Endothelial cell of umbilical vein (primary cell): ENCODE data around the gene TSHB. TPM values are rescaled to one million over a fixed set of nuclear protein-coding genes. Genes with fewer than 3 reads are reported as not detected.

Experiments
- Bru-seq: library from RNA; stranded (reverse); fragments of 400-500 nt; gene quantifications from one replicate; lab custom pipeline; 2021; lab: Mats Ljungman, UMichigan
- BruChase-seq, 2 experiments: library from RNA; stranded (reverse); fragments of 400-500 nt; gene quantifications; one replicate each; lab custom pipeline; 2021; lab: Mats Ljungman, UMichigan
- BruUV-seq: library from RNA; stranded (reverse); fragments of 400-500 nt; replicated peaks from 2 replicates; lab custom pipeline; 2021; lab: Mats Ljungman, UMichigan
- CTCF ChIA-PET: fragments of 300-600, 350-600 bp; sonication (Branson Sonifier 250); formaldehyde crosslinking; loops from one replicate; lab custom pipeline; 2021; ENCODE audit warnings: antibody characterized with exemption, inconsistent platforms; lab: Charles Lee
- POLR2A ChIA-PET: fragments of 300-600, 350-600 bp; sonication (Branson Sonifier 250); formaldehyde crosslinking; loops from one replicate; lab custom pipeline; 2021; ENCODE audit warnings: antibody characterized with exemption, inconsistent platforms; lab: Charles Lee
- DNase-seq: peaks from one replicate; pipeline ENCODE4 v3.0.0-alpha.2; 2011; ENCODE audit warnings: low read depth, low spot score
- FAIRE-seq: peaks from 2 replicates; lab custom pipeline; 2011; peaks lifted over from hg19 to GRCh38; lab: Jason Lieb, UNC
- H2AFZ ChIP-seq: 2 replicates; pipeline ENCODE4 v1.6.0; 2012; ENCODE audit warnings: low read depth, low read length, control low read depth, inconsistent platforms
- H3K27ac ChIP-seq: 2 replicates; pipeline ENCODE4 v1.5.1; 2011; ENCODE audit warnings: low read depth, mild to moderate bottlenecking, control low read depth, low read length, moderate library complexity; ENCODE audit not compliant: insufficient read depth
- H3K27me3 ChIP-seq, 2 experiments: 2 replicates each; pipeline versions ENCODE4 v1.6.0 to v1.6.1; 2011; ENCODE audit warnings: low read length in 2 of 2, mixed read lengths in 1 of 2; ENCODE audit not compliant: control insufficient read depth in 2 of 2, insufficient read depth in 2 of 2
- H3K36me3 ChIP-seq, 2 experiments: 2 replicates in 1 of 2; 3 replicates in 1 of 2; pipeline ENCODE4 v1.5.1; 2011; ENCODE audit warnings: low read length in 2 of 2, mild to moderate bottlenecking in 1 of 2, moderate library complexity in 1 of 2; ENCODE audit not compliant: control insufficient read depth in 2 of 2, insufficient read depth in 2 of 2; ENCODE audit errors: extremely low read depth in 1 of 2
- H3K4me1 ChIP-seq: 3 replicates; pipeline ENCODE4 v1.5.1; 2011; ENCODE audit warnings: mild to moderate bottlenecking, low read length; ENCODE audit not compliant: control insufficient read depth, insufficient read depth; ENCODE audit errors: extremely low read depth
- H3K4me2 ChIP-seq: 2 replicates; pipeline ENCODE4 v1.6.1; 2011; ENCODE audit warnings: low read length, control low read depth, mixed read lengths; ENCODE audit not compliant: insufficient read depth
- H3K4me3 ChIP-seq, 3 experiments: fragments of 200-600 bp in 1 of 3; sonication (generic), shearing (Covaris generic) in 1 of 3; replicated peaks in 1 of 3; 2 replicates each; pipeline ENCODE4 v1.5.1; 2011 to 2016; ENCODE audit warnings: control low read depth in 3 of 3, low read length in 3 of 3, mild to moderate bottlenecking in 2 of 3, inconsistent platforms in 1 of 3, low read depth in 1 of 3, moderate library complexity in 1 of 3; ENCODE audit not compliant: insufficient read depth in 1 of 3
- H3K79me2 ChIP-seq: 2 replicates; pipeline ENCODE4 v1.6.0; 2012; ENCODE audit warnings: low read length, inconsistent platforms; ENCODE audit not compliant: control insufficient read depth, insufficient read depth
- H3K9ac ChIP-seq: replicated peaks from 2 replicates; pipeline ENCODE3; 2011; ENCODE audit warnings: low read length, control low read depth; ENCODE audit not compliant: insufficient read depth; ENCODE audit errors: extremely low read depth
- H3K9me1 ChIP-seq: replicated peaks from 3 replicates; pipeline ENCODE4 v1.6.0; 2011; ENCODE audit warnings: mild to moderate bottlenecking, low read length; ENCODE audit not compliant: control insufficient read depth, insufficient read depth; ENCODE audit errors: extremely low read depth
- H3K9me3 ChIP-seq: replicated peaks from 2 replicates; pipeline ENCODE4 v1.5.1; 2012; ENCODE audit warnings: low read length, inconsistent platforms; ENCODE audit not compliant: control insufficient read depth, insufficient read depth
- H4K20me1 ChIP-seq: replicated peaks from 2 replicates; pipeline ENCODE3; 2011; ENCODE audit warnings: mild to moderate bottlenecking, low read length; ENCODE audit not compliant: control insufficient read depth, insufficient read depth; ENCODE audit errors: extremely low read depth
- EZH2 ChIP-seq: IDR thresholded peaks from 2 replicates; pipeline ENCODE4 v1.6.1; 2012; ENCODE audit warnings: borderline replicate concordance, low read depth, mild to moderate bottlenecking, moderate library complexity, low read length, inconsistent platforms; ENCODE audit not compliant: severe bottlenecking
- MYC ChIP-seq: IDR thresholded peaks from one replicate; pipeline ENCODE4 v1.6.1; 2011; ENCODE audit warnings: mild to moderate bottlenecking, low read depth, low read length
- POLR2AphosphoS5 ChIP-seq: IDR thresholded peaks from 2 replicates; pipeline ENCODE4 v1.6.1; 2012; ENCODE audit warnings: low read depth, mild to moderate bottlenecking, control low read depth, low read length, moderate library complexity; ENCODE audit not compliant: insufficient read depth
- dilution Hi-C: fragments of 300-500 bp; cut with MboI; formaldehyde crosslinking; loops from one replicate; pipeline ENCODE4 v1.15.0; 2019; ENCODE audit warnings: low sequenced_read_pairs; ENCODE audit not compliant: extremely low pct_ligation_motif_present
- intact Hi-C: fragments of 100-400 bp; cut with micrococcal nuclease; formaldehyde crosslinking; loops from one replicate; pipeline ENCODE4 v1.10.0; 2022
- long read RNA-seq: library from polyadenylated mRNA; stranded (forward); transcript quantifications from one replicate; pipeline ENCODE4 v2.0.0, GENCODE V29; 2021
- polyA minus RNA-seq, 3 experiments: library from RNA; depleted of rRNA, polyadenylated mRNA; stranded (reverse); fragments of >200 nt; gene quantifications; 1 replicate in 1 of 3; 2 replicates in 2 of 3; pipeline ENCODE4 v1.2.3, GENCODE V29; 2011
- polyA plus RNA-seq, 4 experiments: library from polyadenylated mRNA; depleted of rRNA in 3 of 4; stranded (reverse) in 3 of 4; unstranded in 1 of 4; fragments of >200 nt; gene quantifications; 2 replicates each; pipeline versions ENCODE4 v1.2.1 to v1.2.3, GENCODE V29; 2011 to 2012; ENCODE audit warnings: missing spikeins in 1 of 4
- total RNA-seq: library from RNA; stranded (reverse); gene quantifications from 2 replicates; pipeline ENCODE4 v1.2.3, GENCODE V29; 2021
- TF ChIP-seq, protein P1 (sequence below), 2 donors: IDR thresholded peaks; 1 replicate in 1 of 2; 2 replicates in 1 of 2; pipeline ENCODE4 v1.5.1; 2011; ENCODE audit warnings: low read length in 2 of 2, mild to moderate bottlenecking in 2 of 2, moderate library complexity in 2 of 2, control low read depth in 1 of 2, inconsistent platforms in 1 of 2, low read depth in 1 of 2; ENCODE audit not compliant: insufficient read depth in 1 of 2; ENCODE audit errors: extremely low read depth in 1 of 2
- TF ChIP-seq, protein P2 (sequence below): IDR thresholded peaks from 2 replicates; pipeline ENCODE4 v1.6.1; 2011; ENCODE audit not compliant: insufficient read depth, insufficient read length

The TSHB gene
- total RNA-seq = not detected in 2 replicates
- polyA plus RNA-seq = not detected in 2 replicates
- polyA plus RNA-seq (2011; cell fraction: cytosol; rRNA removed) = not detected in 2 replicates
- polyA plus RNA-seq (2011; cell fraction: nucleus; rRNA removed) = not detected in 2 replicates
- not detected in 2 replicates for polyA plus RNA-seq (2012)
- not detected in 2 replicates for polyA minus RNA-seq
- not detected for polyA minus RNA-seq (2011; cell fraction: cytosol; rRNA and poly(A)+ RNA removed)
- polyA minus RNA-seq (2011; cell fraction: nucleus; rRNA and poly(A)+ RNA removed) = not detected in 2 replicates
- not detected for Bru-seq, nascent RNA
- not detected for BruChase-seq, experiment 1, labeled RNA remaining after a 6-hour chase
- BruChase-seq, experiment 2, labeled RNA remaining after a 2-hour chase = not detected
- long read RNA-seq = 0 reads

DNA sequence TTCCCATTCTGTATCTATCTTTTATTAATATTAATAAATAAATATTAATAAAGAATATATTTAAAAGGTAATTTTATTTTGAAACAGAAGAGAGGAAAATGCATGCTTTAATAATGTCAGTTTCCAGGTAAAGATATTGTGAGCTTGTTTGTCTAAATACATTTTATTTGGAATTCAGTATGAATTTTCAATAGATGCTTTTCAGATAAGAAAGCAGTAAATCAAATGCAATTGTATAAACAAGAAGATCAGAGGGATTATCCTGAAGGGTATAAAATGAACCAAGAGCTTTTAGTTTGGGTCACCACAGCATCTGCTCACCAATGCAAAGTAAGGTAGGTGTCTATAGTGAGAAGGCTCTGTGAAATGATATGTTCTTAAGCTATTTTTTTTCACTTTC is at the start of gene TSHB:
TSHB (plus strand) TSS at position 301 of the 400 bp plus-strand sequence. CDS start 3,537 bp downstream, outside the sequence.
- ChIA-PET POLR2A (no interaction called here), CTCF (interaction anchor here (1.3 kb wide), 1 partner anchor 23 kb away, joined by 5 read pairs; no protein-coding TSS in a partner anchor)
- H3K9ac ChIP-seq = no peak within 1 kb of the TSS
- no peaks in the 10 kb centered on the region for H4K20me1 ChIP-seq
- H3K27me3 ChIP-seq = peaks cover 0 to 6% of the 10 kb centered on the region in 2 experiments
- BruUV-seq = no TSS peak
- H3K27ac ChIP-seq = no peak within 1 kb of the TSS
- dilution Hi-C loops (no loop called here), intact Hi-C loops (no loop called here)
- no peak for FAIRE-seq
- no peak within 1 kb of the TSS for H3K4me3 ChIP-seq
- no peaks in the 10 kb centered on the region for H3K4me1 ChIP-seq
- no peaks in the 10 kb centered on the region for H3K9me1 ChIP-seq
- no peak within 1 kb of the TSS for H3K4me2 ChIP-seq
- TF ChIP-seq, protein P1, sequence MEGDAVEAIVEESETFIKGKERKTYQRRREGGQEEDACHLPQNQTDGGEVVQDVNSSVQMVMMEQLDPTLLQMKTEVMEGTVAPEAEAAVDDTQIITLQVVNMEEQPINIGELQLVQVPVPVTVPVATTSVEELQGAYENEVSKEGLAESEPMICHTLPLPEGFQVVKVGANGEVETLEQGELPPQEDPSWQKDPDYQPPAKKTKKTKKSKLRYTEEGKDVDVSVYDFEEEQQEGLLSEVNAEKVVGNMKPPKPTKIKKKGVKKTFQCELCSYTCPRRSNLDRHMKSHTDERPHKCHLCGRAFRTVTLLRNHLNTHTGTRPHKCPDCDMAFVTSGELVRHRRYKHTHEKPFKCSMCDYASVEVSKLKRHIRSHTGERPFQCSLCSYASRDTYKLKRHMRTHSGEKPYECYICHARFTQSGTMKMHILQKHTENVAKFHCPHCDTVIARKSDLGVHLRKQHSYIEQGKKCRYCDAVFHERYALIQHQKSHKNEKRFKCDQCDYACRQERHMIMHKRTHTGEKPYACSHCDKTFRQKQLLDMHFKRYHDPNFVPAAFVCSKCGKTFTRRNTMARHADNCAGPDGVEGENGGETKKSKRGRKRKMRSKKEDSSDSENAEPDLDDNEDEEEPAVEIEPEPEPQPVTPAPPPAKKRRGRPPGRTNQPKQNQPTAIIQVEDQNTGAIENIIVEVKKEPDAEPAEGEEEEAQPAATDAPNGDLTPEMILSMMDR (IDR thresholded peaks at IDR 0.05; ENCODE audit: extremely low read depth in 1 of 2, insufficient read depth in 1 of 2, low read depth in 1 of 2, low read length in 2 of 2) = no peak
- TF ChIP-seq MYC = no peak
- no peaks in the 10 kb centered on the region for H3K9me3 ChIP-seq
- H3K36me3 ChIP-seq = no peaks in the 10 kb centered on the region
- no peaks in the 10 kb centered on the region for H3K79me2 ChIP-seq
- H2AFZ ChIP-seq = no peak within 1 kb of the TSS
- DNase-seq = no peak

DNA sequence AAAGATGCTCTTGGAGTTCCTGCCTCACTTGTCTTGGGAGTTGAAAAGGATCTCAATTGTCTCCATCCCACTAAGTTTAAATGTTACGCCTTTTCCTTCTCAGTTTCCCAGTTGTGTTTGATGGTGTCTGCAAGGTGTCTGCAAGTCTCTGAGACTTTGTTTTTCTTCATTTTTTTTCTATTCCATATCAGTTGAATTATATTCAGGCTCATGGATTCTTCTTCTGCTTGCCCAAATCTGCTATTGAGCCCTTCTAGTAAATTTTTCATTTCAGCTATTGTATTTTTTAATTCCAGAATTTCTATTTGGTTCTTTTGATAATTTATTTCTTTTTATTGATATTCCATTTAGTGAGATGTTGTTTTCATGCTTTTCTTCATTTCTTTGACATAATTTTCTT is 47.4 kb upstream of the TSHB start:
- Histone ChIP-seq H3K36me3 (no peaks in the 10 kb centered on the region), H2AFZ (no peak overlapping the region), H3K27ac (no peak overlapping the region), H4K20me1 (no peaks in the 10 kb centered on the region), H3K4me2 (no peak overlapping the region), H3K79me2 (no peaks in the 10 kb centered on the region), H3K4me3 (no peak overlapping the region), H3K9ac (no peak overlapping the region), H3K9me1 (no peaks in the 10 kb centered on the region), H3K9me3 (no peaks in the 10 kb centered on the region), H3K27me3 (peaks cover 0 to 11% of the 10 kb centered on the region in 2 experiments), H3K4me1 (no peaks in the 10 kb centered on the region)
- TF ChIP-seq EZH2 = no peak
- TF ChIP-seq POLR2AphosphoS5 = no peak
- TF ChIP-seq, protein P1 (IDR thresholded peaks at IDR 0.05; ENCODE audit: extremely low read depth in 1 of 2, insufficient read depth in 1 of 2, low read depth in 1 of 2, low read length in 2 of 2) = no peak
- TF ChIP-seq MYC = no peak
- TF ChIP-seq, protein P2, sequence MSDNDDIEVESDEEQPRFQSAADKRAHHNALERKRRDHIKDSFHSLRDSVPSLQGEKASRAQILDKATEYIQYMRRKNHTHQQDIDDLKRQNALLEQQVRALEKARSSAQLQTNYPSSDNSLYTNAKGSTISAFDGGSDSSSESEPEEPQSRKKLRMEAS = no peak
- intact Hi-C loops = no loop called here
- FAIRE-seq = no peak
- dilution Hi-C loops = no loop called here
- no peak for DNase-seq
- CTCF ChIA-PET = interaction anchor here (1.5 to 2.5 kb wide), 2 partner anchors 13 to 131 kb away, joined by 3 to 16 read pairs; no protein-coding TSS in a partner anchor
- BruUV-seq = no TSS peak
- POLR2A ChIA-PET = no interaction called here
